ENCODE data around the gene IL17A.

Gene IL17A

DNA sequence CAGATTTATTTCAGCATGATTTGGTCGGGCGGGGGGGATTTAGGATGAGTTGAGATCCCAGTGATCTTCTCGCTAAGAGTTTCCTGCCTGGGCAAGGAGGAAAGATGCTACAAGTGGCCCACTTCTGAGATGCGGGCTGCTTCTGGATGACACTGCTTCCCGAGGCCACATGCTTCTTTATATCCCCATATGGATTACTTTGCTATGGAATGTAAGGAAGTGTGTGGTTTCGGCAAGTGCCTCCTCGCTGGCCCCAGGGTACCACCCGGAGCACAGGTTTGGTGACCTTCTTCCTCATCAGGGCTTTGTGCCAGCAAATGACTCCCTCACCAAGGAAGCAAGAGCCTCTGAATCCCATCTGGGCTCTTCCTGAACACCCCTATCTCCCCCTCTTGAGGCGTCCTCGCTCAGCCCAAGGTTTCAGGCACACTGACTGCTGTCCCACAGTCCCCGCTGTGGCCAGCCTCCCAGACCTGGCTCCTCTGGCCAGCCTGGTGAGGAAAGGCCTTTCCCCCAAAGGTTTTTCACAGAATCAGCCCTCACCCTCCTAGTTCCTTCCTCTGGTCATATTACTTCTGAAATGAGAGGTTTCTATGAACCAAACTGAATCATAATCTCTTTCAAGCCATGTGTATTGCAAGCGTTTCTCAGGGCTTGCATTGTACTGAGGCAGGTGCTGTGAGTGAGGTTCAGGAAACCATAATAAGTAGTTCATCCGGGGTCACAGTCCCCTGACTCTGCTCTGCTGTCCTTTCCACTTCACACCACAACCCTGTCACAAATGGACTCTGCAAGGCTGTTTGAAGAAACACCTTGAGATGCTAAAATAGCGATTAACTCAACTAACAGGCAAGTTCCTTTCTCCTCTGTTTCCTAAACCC is 41.7 kb upstream of the IL17A start:
- FAIRE-seq, result no peak
- no peak for TF ChIP-seq CTCF (IDR thresholded peaks at IDR 0.05; ENCODE audit: insufficient read depth, missing control alignments)

DNA sequence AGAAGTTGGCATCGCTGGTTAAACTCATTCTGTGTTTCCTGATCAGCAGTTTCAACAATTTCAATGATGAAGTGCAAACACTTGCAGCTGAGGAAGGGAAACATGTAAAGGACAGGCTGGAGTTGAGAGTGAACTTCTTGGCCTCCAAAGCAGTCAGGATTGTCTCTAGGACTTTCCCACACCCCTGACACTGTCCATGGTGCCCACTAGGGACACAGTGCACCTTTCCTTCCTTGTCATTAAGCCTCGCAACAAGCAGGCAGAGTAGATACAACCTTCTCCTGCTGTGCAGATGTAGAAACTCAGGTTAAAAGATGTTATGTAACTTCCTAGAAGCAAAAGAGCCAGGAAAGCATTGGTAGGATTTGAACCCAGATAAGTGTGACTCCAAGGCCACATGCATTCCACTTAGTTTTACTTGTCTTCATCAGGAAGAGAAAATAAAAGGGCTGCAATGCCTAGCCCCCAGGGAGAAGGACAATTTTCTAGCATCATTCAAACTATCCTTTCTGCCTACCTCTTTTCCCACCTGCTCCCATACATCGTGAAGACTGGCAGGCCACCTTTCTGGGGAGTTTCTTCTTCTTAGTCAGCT is 39.2 kb upstream of the IL17A start:
- no peak for TF ChIP-seq CTCF (IDR thresholded peaks at IDR 0.05; ENCODE audit: insufficient read depth, missing control alignments)
- DNase-seq (ENCODE audit: insufficient read length, low spot score), result no peak
- FAIRE-seq, result no peak

More for the DNA sequence above, 41.7 kb upstream of the IL17A start:
- no peak for DNase-seq (ENCODE audit: insufficient read length, low spot score)

- no peak for TF ChIP-seq CTCF (IDR thresholded peaks at IDR 0.05; ENCODE audit: insufficient read depth, missing control alignments)
These were observed 37.1 kb upstream of the IL17A start for GRCh38 chr6:52149076-52149475.

DNA sequence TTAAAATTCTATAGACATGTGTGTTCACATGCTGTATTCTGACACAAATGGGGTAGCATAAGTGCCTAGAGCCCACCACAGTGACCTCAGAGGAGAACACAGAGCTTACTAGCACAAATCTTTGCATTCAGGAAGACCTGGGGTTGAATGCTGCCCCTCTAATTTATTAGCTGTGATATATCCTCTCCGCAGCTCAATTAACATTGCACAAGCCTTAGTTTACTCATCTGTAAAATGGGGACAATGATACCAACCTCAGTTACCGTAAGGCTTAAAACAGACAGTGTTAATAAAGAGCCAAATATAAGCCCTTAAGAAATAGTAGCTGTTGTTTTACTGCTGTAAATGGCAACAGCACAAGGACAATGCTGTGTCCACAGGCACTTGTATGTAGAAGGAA is 36.2 kb upstream of the IL17A start:
- no peak for FAIRE-seq
- TF ChIP-seq CTCF (IDR thresholded peaks at IDR 0.05; ENCODE audit: insufficient read depth, missing control alignments), result no peak
- no peak for DNase-seq (ENCODE audit: insufficient read length, low spot score)

More at GRCh38 chr6:52149076-52149475, 37.1 kb upstream of the IL17A start:
- DNase-seq (ENCODE audit: insufficient read length, low spot score) (no peak), FAIRE-seq (no peak)

GRCh38 chr6:52152070-52152423 is 34.1 kb upstream of the IL17A start:
- FAIRE-seq (no peak), DNase-seq (ENCODE audit: insufficient read length, low spot score) (no peak)
- TF ChIP-seq CTCF (IDR thresholded peaks at IDR 0.05; ENCODE audit: insufficient read depth, missing control alignments), result no peak

DNA sequence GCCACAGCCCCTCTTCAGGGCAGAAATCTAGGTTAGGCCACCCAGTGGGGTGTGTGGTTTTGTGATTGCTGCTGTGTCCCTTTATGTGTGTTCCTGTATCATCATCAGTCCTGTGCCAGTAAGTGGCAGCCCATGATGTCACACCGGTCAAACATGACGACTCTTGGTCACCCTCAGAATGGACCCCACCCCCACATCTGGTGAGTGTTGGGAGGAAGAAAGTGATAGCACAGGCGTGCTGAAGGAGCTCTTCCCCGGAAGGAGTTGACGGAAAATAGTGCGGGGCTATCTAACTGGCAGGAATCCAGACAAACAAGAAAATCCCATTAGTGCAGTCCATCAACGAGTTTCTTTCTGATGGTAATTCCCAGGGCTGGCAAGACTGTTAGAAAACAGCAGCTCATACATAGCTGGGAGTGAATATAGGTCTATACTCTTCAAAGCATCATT is 33.4 kb upstream of the IL17A start:
- FAIRE-seq, result no peak
- TF ChIP-seq CTCF (IDR thresholded peaks at IDR 0.05; ENCODE audit: insufficient read depth, missing control alignments), result no peak
- no peak for DNase-seq (ENCODE audit: insufficient read length, low spot score)

- FAIRE-seq (no peak), DNase-seq (ENCODE audit: insufficient read length, low spot score) (no peak)
- TF ChIP-seq CTCF (IDR thresholded peaks at IDR 0.05; ENCODE audit: insufficient read depth, missing control alignments), result no peak
These were observed 31.8 kb upstream of the IL17A start for GRCh38 chr6:52154381-52154780.
